Stimulated activated CD8-positive, alpha-beta memory T cell treated with anti-CD3 and anti-CD28 coated beads, Interleukin-15, amount 100 ng/mL, for 24 hours (primary cell): Measurements from ENCODE around the gene RADX.
"Not testable (repeated sequence)": the region's sequence is repeated elsewhere in the genome, so short reads cannot be mapped to it uniquely, and the experiment has no call there.

Experiments used
- DNase-seq: peaks from one replicate; pipeline ENCODE4 v3.0.0-alpha.2; 2020; ENCODE audit warnings: low read depth

RADX gene

GRCh38 chrX:106611679-106612392 is at the start of gene RADX:
TSS of gene RADX (plus strand) at chrX:106611978. CDS start at chrX:106612081, 103 bp downstream.
- peak; percentile 56 for DNase-seq

- no peak for DNase-seq
Measured at GRCh38 chrX:106564986-106565385, 46.8 kb upstream of the RADX start.

- no peak for DNase-seq
Measured at GRCh38 chrX:106566362-106566761, 45.4 kb upstream of the RADX start.

- no peak for DNase-seq
Measured at GRCh38 chrX:106581856-106582255, 29.9 kb upstream of the RADX start.

- DNase-seq, result no peak
Measured at GRCh38 chrX:106585478-106585877, 26.3 kb upstream of the RADX start.

- no peak for DNase-seq
Measured at GRCh38 chrX:106588801-106589200, 23.0 kb upstream of the RADX start.

DNA sequence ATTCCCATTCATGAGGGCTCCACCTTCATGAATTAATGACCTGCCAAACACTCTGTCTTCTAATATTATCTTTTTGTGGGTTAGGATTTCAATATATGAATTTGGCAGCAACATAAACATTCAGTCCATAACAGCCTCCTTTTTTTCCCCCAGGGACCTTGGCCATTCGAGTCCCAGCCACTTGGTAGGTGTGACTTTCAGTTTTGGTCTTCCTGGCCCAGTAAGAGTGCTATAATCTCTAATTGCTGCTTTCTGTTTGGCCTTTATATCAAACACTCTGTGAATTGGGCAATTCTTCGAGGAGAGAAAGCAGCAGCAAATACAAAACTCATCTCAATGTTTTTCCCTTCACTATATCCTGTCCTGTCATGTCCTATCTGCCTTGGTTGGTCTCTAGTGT is 12.4 kb upstream of the RADX start:
- DNase-seq, result no peak

GRCh38 chrX:106606571-106606970 is 5.2 kb upstream of the RADX start:
- DNase-seq, result no peak

DNA sequence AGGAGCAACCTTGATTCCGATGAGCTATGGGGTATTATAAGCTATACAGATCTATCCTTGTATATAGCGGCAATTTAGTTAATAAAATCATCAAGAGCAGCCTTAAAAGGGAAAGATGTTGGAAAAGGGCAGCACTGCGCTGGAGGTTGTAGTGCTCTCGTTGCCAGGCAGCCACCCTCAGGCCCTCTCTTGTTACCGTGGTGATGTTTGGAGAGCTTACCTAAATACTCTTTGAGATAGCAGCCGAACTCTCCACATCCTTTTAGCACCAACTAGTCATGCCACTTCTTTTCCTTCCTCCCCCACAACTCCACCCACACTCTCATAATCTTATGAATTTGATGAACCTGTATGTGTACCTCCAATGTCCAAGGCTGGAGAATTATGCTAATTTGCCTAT is 3.8 kb upstream of the RADX start:
- DNase-seq, result no peak

GRCh38 chrX:106611317-106611678 is 480 bp upstream of the RADX start:
- DNase-seq, result no peak

DNA sequence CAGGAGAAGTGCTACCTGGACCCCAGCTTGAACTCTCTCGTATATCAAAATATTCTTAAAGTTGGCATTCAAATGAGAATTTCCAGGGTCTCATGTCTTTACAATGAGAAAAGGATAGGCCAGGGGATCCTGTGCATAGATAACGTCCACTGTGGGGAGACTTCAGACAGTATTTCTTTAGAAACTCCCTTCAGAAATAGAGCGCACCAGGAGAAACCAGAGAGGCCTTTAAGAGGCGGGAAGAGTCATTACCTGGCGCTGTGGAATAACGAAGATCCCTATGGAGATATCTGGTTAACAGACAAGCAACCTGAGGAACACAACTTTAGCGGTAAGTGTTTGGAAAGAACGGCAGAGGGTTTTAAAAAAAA is 600 bp downstream of the RADX start:
- DNase-seq, result no peak

- no peak for DNase-seq
Measured at GRCh38 chrX:106613277-106613676, 1.5 kb downstream of the RADX start.

GRCh38 chrX:106615041-106615440 is 3.3 kb downstream of the RADX start:
- DNase-seq, result no peak

DNA sequence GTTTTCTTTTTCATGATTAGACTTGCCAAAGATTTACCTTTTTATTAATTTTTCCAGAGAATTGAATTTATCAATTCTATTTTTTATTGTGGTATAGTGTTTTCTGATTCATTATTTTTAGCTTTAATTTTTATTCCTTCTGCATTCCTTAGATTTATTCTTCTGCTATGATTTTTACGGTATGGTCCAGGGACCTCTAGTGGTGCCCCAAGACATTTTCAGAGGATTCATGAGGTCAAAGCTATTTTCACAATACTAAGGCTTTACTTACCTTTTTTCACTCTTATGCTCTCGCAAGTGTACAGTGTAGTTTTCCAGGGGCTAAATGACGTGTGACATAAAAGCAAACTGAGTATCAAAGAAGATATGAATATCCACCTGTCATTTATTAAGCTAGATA is 8.0 kb downstream of the RADX start:
- no peak for DNase-seq

- no peak for DNase-seq
Measured at GRCh38 chrX:106621836-106622235, 10.1 kb downstream of the RADX start.

DNA sequence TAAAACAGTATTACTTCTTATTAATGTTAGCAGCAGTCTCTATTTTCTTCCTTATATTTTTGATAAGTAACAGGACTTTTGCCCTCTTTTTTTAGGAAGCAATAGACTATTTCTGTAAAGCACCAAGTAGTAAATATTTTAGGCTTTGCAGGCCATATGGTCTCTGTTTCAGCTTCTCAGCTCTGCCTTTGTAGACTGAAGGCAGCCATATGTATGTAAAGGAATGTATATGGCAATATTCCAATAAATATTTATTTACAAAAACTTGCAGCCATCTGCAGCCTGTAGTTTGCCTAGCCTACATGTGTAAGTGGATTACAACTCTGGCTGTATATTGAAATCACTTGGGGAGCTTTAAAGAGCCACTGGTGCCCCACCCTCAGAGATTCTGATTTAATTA is 15.0 kb downstream of the RADX start:
- DNase-seq, result no peak

DNA sequence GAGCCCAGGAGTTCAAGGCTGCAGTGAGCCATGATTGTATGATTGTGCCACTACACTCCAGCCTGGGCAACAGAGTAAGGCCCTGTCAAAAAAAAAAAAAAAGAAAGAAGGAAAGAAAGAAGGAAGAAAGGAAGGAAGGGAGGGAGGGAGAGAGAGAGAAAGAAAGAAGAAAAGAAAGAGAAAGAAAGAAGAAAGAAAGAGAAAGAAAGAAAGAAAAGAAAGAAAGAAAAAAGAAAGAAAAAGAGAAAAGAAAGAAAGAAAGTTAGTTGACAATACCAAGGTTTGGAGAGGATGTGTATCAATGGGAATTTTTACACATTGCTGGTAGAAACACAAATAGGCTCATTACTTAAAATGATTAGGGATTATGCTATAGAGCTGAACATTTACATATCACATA is 19.8 kb downstream of the RADX start:
- DNase-seq, result no peak

DNA sequence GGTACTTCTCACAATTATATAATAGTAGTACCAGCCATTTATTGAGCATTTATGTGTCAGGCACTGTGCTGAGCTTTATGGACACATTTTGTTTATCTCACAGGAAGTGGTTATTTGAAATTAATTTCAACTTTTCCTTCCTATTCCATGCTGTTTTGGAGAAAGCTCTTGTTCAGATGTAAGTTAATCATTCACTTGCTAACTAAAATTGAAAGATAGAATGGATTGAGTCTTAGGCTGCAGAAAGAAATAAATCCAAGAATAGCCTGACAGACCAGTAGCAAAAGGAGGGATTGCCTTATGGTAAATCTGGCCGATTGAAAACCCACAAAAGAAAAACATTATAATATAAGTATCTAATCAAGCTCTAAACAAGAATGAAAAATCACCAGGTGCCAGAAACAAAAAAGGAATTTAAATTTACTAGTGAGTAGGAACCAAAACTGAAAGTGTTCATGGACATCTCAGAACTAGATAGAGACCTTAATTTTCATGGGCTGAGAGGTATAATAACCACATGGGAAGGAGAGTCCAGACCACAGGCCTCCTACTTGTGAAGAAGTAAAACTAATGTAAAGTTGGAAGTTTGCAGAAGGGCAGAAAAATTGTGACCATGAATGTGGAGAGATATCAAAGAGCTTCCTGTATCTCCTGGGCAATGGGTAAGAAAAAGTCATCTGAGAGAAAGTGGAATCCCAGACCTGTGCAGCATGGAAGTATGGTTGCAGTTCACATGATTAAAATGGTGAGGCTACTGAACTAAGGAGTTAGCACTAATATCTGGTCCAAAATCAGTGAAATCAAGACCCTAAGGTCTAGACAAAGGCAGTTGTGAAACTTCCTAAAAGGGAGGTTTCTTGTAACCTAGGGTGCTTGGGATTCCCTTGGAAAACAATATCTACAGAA is 38.0 kb downstream of the RADX start:
- no peak for DNase-seq

DNA sequence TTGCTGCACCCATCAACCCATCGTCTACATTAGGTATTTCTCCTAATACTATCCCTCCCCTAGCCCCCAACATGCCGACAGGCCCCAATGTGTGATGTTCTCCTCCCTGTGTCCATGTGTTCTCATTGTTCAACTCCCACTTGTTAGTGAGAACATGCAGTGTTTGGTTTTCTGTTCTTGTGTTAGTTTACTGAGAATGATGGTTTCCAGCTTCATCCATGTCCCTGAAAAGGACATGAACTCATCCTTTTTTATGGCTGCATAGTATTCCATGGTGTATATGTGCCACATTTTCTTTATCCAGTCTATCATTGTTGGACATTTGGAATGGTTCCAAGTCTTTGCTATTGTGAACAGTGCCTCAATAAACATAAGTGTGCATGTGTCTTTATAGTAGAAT is 41.8 kb downstream of the RADX start:
- DNase-seq, result not testable (repeated sequence)

DNA sequence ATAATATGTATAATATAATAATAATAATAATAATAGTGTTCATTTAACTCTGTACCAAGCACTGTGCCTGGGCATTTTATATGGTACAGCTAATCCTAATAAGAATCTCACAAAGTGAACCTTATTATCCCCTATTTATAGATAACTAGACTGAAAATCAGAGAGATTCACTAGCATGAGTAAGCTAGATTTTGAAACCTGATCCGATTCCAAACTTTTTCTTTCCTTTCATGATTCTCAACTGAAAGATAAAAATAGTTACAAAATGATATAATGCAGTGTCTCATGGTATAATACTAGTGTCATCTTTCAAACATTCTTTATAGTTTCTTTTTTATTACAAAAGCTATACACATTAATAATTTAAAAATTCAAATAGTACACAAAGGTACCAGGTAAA is 58.9 kb downstream of the RADX start:
- DNase-seq, result no peak

- no peak for DNase-seq
Measured at GRCh38 chrX:106672527-106672926, 60.7 kb downstream of the RADX start.

DNA sequence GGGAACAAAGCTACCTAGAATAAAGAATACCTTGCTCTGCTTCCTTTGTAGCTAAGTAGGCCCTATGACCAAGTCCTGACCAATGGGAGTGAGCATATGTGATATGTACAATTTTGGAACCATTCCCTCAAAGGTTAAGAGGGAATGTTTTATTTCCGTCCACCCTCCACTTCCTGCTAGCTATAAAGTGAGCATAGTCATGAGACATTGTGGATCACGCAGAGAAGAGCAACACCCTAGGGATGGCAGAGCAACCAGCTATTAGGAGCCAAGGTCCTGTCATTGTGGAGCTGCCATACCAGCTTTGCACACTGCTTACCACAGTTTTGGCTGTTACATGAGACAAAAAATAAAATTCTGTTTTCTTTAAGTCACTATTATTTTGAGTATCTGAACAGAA is 68.9 kb downstream of the RADX start:
- no peak for DNase-seq

GRCh38 chrX:106684207-106684606 is 72.4 kb downstream of the RADX start:
- no peak for DNase-seq
